B cell (primary cell): ENCODE measurements around the gene SCGB1C2.

ENCODE experiments used
- CTCF ChIP-seq: fragments of 200-600 bp; IDR thresholded peaks from one replicate; pipeline ENCODE4 v1.8.0; 2022; ENCODE audit warnings: antibody characterized with exemption, mild to moderate bottlenecking
- EZH2 ChIP-seq: IDR thresholded peaks from 2 replicates; pipeline ENCODE4 v1.6.1; 2012; ENCODE audit warnings: borderline replicate concordance, low read depth, mild to moderate bottlenecking, moderate library complexity, low read length; ENCODE audit not compliant: insufficient read depth, poor library complexity, severe bottlenecking

GRCh38 chr17:185445-186138, 48.2 kb downstream of the SCGB1C2 start:
- no peak for TF ChIP-seq CTCF
- TF ChIP-seq EZH2, result no peak
